ENCODE results near the gene ASXL3. TPM values are rescaled to one million over a fixed set of nuclear protein-coding genes. Genes with fewer than 3 reads are reported as not detected.

The ASXL3 gene
- total and polyA plus RNA-seq, 2 donors from 2014 or later, result 0.71 to 10.4 TPM

DNA sequence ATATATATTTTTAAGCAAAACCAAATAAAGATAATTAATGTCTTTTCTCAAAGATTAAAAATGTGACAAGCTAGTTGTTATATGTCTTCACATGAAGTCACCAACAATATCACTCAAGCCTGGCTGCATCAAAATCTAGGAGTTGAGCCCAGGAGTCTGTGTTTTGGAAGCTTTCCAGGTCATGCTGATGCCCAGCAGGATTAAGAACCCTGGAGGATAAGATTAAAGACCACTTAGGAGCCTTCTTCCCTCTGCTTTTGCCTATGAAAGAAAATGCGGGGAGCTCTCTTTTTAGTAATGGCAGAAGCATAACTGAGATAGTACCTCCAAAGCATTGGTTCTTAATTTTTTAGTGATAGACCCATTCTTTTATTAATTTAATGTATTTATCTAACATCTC is 157.4 kb downstream of the ASXL3 start:
- Histone ChIP-seq H3K36me3 (ENCODE audit: control insufficient read depth in 2 of 3, insufficient read depth in 3 of 3, low read length in 3 of 3) (no peaks in the 10 kb centered on the region), H3K4me3 (ENCODE audit: low read length in 3 of 3) (no peak overlapping the region), H3K27me3 (ENCODE audit: control insufficient read depth, insufficient read depth, low read length) (no peaks in the 10 kb centered on the region), H3K9me3 (ENCODE audit: control insufficient read depth in 2 of 3, insufficient read depth in 1 of 3, low read length in 3 of 3) (no peaks in the 10 kb centered on the region), H3K9ac (ENCODE audit: low read length in 3 of 3) (no peak overlapping the region), H3K4me1 (ENCODE audit: control insufficient read depth in 2 of 3, insufficient read depth in 2 of 3, low read depth in 1 of 3, low read length in 3 of 3) (no peaks in the 10 kb centered on the region), H3K27ac (ENCODE audit: low read depth in 2 of 2, low read length in 2 of 2) (no peak overlapping the region)
- FAIRE-seq (no peak), DNase-seq (no peak)
- TF ChIP-seq, protein P1, sequence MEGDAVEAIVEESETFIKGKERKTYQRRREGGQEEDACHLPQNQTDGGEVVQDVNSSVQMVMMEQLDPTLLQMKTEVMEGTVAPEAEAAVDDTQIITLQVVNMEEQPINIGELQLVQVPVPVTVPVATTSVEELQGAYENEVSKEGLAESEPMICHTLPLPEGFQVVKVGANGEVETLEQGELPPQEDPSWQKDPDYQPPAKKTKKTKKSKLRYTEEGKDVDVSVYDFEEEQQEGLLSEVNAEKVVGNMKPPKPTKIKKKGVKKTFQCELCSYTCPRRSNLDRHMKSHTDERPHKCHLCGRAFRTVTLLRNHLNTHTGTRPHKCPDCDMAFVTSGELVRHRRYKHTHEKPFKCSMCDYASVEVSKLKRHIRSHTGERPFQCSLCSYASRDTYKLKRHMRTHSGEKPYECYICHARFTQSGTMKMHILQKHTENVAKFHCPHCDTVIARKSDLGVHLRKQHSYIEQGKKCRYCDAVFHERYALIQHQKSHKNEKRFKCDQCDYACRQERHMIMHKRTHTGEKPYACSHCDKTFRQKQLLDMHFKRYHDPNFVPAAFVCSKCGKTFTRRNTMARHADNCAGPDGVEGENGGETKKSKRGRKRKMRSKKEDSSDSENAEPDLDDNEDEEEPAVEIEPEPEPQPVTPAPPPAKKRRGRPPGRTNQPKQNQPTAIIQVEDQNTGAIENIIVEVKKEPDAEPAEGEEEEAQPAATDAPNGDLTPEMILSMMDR (IDR thresholded peaks at IDR 0.05; ENCODE audit: borderline replicate concordance, extremely low read depth, insufficient read depth), result no peak
- intact Hi-C loops (cut with DNase I), result no loop called here

DNA sequence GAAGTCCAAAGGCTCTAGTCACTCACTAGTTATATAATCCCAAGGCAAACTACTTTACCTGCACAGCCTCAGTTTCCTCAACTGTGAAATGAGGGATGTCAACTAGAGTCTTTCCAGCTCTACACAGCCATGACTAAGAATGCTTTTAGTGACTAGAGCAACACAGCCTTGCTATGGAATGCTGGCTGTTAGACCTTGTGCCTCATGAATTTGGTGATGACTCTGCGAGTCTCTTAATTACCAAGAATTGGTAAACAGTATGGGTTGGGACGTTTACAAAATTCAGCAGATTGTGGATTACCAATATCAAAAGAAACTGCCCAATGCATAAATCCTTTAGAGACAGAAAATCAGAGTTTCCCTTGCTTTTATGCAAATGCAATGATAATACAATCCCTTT is 163.7 kb downstream of the ASXL3 start:
- Histone ChIP-seq H3K27me3 (ENCODE audit: control insufficient read depth, insufficient read depth, low read length) (no peaks in the 10 kb centered on the region), H3K4me3 (ENCODE audit: low read length in 3 of 3) (no peak overlapping the region), H3K4me1 (ENCODE audit: control insufficient read depth in 2 of 3, insufficient read depth in 2 of 3, low read depth in 1 of 3, low read length in 3 of 3) (no peaks in the 10 kb centered on the region), H3K9ac (ENCODE audit: low read length in 3 of 3) (no peak overlapping the region), H3K36me3 (ENCODE audit: control insufficient read depth in 2 of 3, insufficient read depth in 3 of 3, low read length in 3 of 3) (peaks cover 0 to 9% (median 7%) of the 10 kb centered on the region in 3 donors), H3K27ac (ENCODE audit: low read depth in 2 of 2, low read length in 2 of 2) (no peak overlapping the region), H3K9me3 (ENCODE audit: control insufficient read depth in 2 of 3, insufficient read depth in 1 of 3, low read length in 3 of 3) (no peaks in the 10 kb centered on the region)
- intact Hi-C loops (cut with DNase I), result no loop called here
- FAIRE-seq (no peak), DNase-seq (no peak)
- TF ChIP-seq, protein P1 (IDR thresholded peaks at IDR 0.05; ENCODE audit: borderline replicate concordance, extremely low read depth, insufficient read depth), result no peak

DNA sequence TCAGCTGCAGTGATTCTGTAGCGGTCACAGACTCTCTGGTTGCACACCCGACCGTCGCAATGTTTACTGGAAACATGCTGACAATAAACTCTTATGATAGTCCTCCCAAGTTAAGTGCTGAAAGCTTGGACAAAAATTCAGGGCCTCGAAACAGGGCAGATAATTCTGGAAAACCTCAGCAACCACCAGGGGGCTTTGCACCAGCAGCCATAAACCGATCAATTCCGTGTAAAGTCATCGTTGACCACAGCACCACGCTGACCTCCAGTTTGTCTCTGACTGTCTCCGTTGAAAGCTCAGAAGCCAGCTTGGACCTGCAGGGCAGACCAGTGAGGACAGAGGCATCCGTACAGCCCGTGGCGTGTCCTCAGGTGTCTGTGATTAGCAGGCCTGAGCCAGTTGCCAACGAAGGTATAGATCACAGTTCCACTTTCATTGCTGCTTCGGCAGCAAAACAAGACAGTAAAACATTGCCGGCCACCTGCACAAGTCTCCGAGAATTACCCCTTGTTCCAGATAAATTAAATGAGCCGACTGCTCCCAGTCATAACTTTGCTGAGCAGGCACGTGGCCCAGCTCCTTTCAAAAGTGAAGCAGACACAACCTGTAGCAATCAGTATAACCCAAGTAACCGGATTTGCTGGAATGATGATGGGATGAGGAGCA is 166.1 kb downstream of the ASXL3 start:
- intact Hi-C loops (cut with DNase I), result no loop called here
- no peak overlapping the region for H3K27ac ChIP-seq (ENCODE audit: low read depth in 2 of 2, low read length in 2 of 2)
- H3K9ac ChIP-seq (ENCODE audit: low read length in 3 of 3), result no peak overlapping the region
- H3K4me3 ChIP-seq (ENCODE audit: low read length in 3 of 3), result no peak overlapping the region
- TF ChIP-seq, protein P1 (IDR thresholded peaks at IDR 0.05; ENCODE audit: borderline replicate concordance, extremely low read depth, insufficient read depth), result no peak
- H3K27me3 ChIP-seq (ENCODE audit: control insufficient read depth, insufficient read depth, low read length), result no peaks in the 10 kb centered on the region
- H3K36me3 ChIP-seq (ENCODE audit: control insufficient read depth in 2 of 3, insufficient read depth in 3 of 3, low read length in 3 of 3), result peaks cover 0 to 9% (median 7%) of the 10 kb centered on the region in 3 donors
- H3K4me1 ChIP-seq (ENCODE audit: control insufficient read depth in 2 of 3, insufficient read depth in 2 of 3, low read depth in 1 of 3, low read length in 3 of 3), result no peaks in the 10 kb centered on the region
- DNase-seq (no peak), FAIRE-seq (no peak)
- H3K9me3 ChIP-seq (ENCODE audit: control insufficient read depth in 2 of 3, insufficient read depth in 1 of 3, low read length in 3 of 3), result no peaks in the 10 kb centered on the region

All from kidney (tissue), 14 donors.